GM21447 (cell line): ENCODE data around the gene KRTAP5-8.
"Not testable (repeated sequence)": the region's sequence is repeated elsewhere in the genome, so short reads cannot be mapped to it uniquely, and the experiment has no call there.

Source experiments
- ATAC-seq: cut with Tn5 transposase; IDR thresholded peaks from one replicate; pipeline ENCODE4 v1.9.1; 2021; ENCODE audit not compliant: unreplicated experiment

Gene KRTAP5-8

DNA sequence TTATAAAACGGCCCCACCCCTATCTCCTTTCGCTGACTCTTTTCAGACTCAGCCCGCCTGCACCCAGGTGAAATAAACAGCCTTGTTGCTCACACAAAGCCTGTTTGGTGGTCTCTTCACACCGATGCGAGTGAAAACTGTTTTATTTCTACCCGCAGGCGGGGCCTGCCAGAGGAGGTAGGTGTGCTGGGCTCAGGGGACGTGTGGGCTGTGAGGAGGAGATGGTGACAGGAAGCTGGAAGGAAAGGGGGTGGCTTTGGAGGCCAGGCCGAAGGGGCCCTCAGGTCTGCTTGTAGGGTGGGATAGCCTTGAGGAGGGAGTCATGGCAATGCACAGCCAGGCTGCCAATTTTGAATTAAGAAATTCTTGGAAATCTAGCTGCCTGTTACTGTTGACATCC, 32.0 kb upstream of the KRTAP5-8 start:
- no peak for ATAC-seq

DNA sequence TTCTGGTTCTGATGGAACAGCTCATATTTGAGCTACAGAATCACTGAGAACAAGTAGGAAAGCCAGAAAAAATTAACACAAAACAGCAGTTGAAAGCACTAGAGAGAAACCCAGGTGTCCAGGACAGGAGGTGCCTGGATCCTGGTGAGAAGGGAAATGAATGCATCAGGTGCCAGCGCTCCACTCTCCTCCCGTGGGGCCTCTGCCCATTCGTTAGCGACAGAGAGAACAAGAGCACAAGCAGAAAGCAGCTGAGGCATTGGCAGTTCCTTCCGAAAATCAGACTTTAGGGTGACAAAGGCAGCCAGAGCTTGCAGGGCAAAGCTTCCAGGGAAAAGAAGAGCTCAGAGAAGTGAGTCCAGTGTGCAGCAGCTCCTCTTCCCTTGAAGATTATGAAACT, 30.7 kb upstream of the KRTAP5-8 start:
- ATAC-seq: no peak

DNA sequence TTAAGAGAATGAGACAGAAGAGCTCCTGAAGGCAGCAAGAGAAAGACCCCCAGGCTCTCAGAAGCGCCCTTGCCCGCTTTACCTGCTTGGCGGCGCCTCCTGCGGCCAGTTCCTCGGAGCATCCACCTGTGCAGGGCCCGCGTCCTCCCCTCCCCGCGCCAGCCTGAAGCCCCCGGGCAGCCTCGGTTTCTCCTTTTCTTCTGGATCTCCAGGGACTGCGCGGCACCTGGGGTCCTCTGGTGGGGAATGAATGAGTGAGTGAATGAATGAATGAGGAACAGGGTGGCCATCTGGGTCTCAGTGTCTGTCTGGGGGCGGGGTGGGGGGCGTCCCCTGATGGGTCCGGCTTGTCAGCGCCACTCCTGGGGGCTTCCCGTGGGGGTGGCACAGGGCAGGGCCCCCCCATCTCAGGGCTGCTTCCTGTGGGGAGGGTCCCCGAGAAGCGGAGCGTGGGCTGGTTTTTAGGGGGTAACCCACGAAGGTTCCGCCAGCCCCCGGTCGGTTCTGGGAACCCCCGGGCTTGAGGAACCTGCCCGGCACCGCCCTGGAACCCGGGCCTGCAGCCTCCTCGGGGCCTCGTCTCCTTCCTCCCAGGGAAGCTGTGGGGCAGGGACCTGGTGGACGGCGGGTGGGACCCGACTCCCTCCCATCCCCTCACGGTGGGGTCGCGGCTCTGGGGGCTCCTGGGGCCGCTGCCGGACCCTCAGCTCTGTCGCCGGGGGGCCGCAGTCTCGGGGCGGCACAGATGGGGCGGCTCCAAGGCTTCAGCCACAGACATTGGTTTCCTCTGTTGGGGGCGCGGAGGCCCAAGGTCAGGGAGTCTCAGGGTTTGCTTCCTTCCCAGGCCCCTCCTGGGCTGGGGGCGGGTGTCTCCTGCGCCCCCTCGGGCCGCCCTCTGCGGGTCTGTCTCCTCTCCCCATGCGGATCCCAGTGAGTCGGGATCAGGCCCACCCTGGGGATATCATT, 19.0 kb upstream of the KRTAP5-8 start:
- no peak for ATAC-seq

DNA sequence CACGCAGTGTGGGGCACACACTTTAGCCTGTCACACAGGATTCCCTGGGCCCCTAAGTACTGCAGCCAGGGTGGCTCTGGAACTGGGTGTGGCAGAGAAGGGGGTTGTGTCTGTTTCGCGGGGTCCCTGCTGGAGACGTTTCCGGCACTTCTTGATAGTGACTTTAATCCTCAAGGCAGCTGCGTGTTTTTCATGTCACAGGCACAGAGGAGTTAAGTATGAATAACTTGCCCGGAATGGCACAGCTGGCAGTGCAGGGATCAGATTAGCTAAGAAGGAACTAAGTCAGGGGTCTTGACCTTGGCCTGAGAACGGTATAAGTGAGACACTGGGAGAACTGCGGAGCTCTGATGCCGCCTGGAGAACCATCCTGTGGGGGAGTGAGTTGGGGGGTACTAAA, 18.3 kb upstream of the KRTAP5-8 start:
- no peak for ATAC-seq

DNA sequence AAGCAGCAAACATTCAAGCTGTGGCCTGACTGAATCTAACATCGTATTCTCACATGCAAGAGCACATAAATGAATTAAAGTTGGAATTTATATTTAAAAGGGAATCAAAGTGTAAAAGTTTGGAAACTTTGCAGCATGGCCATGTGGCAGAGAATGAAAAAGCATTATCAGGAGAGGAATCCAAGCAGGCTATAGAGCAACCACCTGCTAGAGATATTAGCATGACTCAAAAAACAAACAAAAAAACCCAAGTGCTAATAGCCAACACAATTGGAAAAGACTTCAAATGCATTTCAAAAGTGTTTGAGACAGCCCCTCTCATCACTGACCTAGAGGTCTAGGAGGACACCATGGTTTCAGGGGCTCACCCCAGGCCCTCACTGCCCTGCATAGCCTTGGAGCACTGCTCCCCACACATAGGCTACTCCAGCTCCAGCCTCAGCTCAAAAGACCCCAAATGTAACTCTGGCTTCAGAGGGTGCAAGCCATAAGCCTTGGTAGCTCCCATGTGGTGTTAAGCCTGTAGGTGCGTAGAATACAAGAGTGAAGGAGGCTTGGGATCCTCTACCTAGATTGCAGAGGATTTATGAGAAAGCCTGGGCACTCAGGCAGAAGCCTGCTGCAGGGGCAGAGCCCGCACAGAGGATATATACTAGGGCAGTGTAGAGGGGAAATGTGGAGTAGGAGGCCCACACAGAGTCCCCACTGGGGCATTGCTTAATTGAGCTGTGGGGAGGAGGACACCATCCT, 12.5 kb upstream of the KRTAP5-8 start:
- ATAC-seq: no peak

DNA sequence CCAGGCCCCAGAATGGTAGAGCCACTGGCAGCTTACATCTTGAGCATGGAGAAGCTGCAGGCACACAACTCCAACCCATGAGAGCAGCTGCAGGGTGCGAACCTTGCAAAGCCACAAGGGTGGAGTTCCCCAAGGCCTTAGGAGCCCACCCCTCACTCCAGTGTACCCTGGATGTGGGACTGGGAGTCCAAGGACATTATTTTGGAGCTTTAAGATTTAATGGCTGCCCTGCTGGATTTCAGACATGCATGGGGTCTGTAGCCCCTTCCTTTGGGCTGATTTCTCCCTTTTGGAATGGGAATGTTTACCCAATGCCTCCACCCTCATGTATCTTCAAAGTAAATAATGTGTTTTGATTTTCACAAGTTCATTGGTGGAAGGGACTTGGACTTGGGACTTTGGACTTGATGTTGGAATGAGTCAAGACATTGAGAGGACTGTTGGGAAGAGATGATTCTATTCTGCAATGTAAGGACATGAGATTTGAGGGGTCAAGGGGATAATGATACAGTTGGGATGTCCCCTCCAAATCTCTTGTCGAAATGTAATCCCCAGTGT, 11.8 kb upstream of the KRTAP5-8 start:
- ATAC-seq: no peak

DNA sequence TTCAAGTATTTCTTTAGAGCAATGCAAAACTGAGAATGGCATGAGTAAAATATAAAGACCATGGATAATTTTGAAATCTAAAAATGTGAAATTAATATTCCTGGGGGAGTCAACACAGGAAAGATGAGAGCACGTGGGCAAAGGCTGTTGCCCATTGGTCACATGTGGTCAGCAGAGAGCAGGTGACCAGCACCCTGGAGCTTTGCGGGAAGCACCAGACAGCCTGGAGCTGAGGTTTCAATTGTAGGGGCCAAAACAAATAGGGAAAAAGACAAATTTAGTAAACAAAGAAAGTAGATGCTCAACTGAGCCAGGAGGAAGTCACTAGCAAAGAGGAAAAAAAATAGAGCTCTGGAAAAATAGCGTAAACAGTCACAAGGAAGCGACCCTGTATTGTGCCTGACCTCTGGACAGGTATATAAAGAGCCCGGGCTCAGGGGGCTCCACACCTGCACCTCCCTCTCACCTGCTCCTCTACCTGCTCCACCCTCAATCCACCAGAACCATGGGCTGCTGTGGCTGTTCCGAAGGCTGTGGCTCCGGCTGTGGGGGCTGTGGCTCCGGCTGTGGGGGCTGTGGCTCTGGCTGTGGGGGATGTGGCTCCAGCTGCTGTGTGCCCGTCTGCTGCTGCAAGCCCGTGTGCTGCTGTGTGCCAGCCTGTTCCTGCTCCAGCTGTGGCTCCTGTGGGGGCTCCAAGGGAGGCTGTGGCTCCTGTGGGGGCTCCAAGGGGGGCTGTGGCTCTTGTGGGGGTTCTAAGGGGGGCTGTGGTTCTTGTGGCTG, 10.8 kb upstream of the KRTAP5-8 start, which contains the start of gene KRTAP5-7:
Gene KRTAP5-7, plus strand, starts transcription at position 472 of the 780 bp plus-strand sequence. Its CDS starts 34 bp downstream, at position 506.
- not testable (repeated sequence) for ATAC-seq

DNA sequence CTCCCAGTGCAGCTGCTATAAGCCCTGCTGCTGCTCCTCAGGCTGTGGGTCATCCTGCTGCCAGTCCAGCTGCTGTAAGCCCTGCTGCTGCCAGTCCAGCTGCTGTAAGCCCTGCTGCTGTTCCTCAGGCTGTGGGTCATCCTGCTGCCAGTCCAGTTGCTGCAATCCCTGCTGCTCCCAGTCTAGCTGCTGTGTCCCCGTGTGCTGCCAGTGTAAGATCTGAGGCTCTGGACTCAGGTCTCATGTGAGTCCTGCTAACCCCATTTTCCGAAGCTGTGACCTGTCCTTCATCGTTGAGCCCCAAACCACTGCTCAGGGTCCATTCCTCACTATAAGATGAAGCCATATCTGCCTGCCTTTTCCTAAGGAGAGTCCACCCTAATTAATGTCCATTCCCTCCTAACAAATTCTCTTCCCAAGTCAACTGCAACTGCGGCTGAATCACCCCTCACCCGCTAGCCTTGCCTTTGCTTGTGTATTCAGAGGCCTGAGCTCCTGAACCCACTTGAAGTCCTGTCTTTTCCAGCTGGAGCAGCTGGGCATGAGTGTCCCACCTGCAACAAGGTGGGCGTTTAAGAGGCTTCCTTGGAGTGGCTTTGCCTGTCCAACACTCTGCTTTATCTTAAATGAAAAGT, 10.1 kb upstream of the KRTAP5-8 start:
- no peak for ATAC-seq

DNA sequence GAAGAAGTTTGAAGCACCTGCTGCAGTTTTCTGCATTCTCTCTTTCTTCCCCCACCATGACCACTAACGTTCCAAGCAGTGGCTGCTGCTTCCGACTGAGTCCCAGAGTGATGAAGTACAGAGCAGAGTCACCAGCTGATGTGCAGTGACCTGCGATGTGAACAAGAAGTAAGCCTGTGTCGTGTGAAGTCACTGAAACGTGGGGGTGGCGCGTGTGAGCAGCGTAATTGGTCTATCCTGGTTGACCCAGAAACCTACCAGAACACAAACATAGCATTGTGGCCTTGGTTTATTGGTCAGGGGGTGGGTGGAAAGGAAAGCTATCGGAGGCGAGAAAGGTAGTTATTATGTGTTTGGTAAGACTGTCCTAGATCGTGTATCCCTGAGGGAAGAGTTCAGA, 7.2 kb upstream of the KRTAP5-8 start:
- ATAC-seq: no peak

DNA sequence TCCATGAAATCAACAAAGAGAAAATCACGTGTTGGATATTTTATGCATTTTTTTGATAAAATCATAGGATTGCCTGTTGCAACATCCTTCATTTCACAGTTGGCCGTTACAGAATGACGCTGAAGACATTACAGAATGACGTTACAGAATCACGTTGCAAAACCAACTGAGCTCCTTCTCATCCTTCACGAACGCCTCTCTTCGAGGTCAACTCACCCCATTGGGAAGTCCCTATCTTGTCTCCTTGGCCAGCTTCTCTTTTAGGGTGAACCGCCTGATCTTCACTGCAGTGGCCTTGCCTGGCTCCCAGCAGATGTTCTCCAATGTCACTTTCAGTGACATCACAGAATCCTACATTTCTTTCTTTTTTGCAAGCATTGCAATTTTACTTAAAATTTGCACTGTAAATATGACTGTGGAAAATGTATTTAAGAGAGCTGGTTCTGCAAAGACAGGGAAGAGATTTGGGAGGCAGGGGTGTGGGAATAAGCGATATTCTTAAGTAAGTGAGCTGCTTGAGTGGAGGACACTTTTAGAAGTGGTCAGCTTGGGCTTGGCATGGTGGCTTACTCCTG, 5.7 kb upstream of the KRTAP5-8 start:
- ATAC-seq: no peak

DNA sequence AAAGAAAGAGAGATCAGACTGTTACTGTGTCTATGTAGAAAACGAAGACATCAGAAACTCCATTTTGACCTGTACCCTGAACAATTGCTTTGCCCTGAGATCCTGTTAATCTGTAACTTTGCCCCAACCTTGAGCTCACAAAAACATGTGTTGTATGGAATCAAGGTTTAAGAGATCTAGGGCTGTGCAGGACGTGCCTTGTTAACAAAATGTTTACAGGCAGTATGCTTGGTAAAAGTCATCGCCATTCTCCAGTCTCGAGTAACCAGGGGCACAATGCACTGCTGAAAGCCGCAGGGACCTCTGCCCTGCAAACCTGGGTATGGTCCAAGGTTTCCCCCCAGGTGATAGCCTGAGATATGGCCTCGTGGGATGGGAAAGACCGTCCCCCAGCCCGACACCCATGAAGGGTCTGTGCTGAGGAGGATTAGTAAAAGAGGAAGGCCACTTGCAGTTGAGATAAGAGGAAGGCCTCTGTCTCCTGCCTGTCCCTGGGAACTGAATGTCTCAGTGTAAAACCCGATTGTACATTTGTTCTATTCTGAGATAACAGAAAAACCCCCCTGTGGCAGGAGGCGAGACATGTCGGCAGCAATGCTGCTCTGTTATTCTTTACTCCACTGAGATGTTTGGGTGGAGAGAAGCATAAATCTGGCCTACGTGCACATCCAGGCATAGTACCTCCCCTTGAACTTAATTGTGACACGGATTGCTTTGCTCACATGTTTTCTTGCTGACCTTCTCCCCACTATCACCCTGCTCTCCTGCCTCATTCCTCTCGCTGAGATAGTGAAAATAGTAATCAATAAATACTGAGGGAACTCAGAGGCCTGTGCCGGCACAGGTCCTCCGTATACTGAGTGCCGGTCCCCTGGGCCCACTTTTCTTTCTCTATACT, 2.9 kb upstream of the KRTAP5-8 start:
- ATAC-seq: not testable (repeated sequence)

DNA sequence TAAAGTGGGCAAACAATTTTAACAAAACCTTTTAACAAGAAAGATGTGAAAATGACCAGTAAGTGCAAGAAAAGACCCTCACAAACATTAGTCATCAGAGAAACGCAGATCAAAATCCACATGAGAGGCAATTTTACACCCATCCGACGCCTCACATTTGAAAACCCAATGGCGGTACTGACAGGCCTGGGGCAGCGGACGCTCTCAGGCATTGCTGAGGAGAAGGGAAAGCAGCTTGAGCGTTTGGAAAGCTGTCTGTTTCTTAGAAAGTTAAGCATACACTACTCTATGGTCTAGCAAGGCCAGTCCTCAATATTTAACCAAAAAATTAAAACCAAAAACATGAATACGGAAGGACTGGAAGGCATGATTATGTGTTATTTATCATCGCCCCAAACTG, 2.0 kb upstream of the KRTAP5-8 start:
- ATAC-seq: no peak

DNA sequence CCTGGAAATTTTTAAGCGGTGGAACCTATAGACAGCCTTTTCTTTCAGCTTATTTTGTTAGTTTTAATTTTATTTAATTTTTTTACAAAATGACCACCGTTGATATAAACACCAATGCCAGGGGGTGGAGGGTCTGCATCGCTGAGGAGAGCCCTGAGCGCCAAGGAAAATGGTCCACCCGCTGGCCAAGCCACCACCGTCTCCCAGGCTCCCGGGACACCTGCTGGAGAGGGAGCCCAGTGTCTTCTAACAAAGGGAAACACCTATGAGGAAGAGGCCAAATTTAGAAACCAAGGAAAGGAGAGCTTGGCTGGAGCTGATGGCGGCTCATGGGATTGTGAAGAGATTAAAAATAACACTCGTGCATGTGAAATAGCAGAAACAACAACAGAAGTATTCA, 288 bp upstream of the KRTAP5-8 start:
- no peak for ATAC-seq

DNA sequence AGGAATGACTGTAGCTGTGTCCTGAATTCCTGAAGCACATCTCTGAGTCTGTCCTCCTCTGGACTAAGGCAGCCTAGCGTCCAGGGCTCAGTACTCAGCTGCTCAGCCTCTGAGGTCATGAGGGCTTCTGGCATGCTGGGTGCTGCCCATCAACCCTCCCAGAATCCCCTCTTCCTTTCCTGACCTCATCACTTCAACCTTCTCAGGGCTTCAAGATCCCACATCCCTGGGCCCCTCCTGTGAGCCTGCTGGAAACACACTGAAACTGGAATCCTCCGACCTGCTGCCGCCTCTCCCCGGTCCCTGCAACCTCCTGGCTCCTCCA, 803 bp downstream of the KRTAP5-8 start:
- no peak for ATAC-seq

DNA sequence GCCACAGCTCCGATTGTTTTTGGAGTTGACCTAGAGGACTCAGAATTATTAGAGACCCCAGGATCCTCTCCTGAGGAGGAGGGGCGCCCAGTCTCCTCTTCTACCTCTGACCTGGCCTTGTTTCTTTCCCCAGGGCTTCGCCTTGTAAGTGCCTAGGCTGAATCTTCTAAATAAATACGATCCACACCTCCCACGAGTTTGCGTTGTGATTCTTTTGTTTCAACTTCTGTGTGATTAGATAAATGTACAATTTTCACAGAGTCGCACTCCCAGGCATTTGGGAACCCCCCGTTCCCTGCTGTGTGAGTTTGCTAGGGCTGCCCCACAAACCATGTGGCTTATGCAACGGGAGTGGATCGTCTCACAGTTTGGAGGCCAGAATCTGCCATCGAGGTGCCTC, 1.2 kb downstream of the KRTAP5-8 start:
- ATAC-seq: no peak

DNA sequence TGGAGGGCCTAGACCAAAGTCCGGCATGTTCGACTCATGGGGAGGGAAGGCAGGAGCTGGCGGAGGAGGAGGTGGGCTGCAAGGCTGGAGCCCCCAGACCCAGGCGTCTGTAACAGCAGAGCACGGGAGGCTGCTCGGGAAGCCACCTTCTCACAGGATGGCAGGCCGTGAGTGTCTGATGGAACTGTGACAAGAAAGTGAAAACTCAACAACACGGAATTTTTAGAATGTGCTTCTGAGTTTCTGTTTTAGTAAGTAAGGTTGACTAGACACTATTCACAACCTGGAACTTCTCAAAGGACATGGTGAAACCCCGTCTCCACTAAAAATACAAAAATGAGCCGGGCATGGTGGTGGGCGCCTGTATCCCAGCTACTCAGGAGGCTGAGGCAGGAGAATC, 2.1 kb downstream of the KRTAP5-8 start:
- not testable (repeated sequence) for ATAC-seq

DNA sequence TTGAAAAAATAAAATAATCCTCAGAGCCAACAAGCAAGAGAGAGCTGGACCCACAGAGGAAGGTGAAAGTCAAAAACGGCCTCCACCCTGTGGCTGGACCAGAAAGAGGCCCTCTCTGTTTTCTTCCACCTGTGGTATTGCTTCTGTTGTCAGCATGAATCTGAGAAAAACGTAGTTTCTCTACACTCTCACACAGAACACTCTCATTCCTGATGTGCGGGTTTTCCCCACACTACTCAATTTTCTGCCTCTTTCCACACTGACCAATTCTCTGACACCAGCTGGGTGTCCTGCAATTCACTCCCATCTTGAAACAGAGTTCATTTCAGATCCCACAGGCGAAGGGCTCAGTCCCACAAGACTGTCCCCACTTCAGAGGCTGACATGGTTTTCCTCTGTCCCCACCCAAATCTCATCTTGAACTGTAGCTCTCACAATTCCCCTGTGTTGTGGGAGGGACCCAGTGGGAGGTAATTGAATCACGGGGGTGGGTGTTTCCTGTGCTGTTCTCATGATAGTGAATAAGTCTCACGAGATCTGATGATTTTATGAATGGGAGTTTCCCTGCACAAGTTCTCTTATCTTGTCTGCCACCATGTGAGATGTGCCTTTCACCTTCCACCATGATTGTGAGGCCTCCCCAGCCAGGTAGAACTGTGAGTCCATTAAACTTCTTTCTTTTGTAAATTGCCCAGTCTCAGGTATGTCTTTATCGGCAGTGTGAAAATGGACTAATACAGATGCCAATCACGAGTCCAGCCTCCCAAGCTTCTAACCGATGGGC, 2.9 kb downstream of the KRTAP5-8 start:
- ATAC-seq: not testable (repeated sequence)

DNA sequence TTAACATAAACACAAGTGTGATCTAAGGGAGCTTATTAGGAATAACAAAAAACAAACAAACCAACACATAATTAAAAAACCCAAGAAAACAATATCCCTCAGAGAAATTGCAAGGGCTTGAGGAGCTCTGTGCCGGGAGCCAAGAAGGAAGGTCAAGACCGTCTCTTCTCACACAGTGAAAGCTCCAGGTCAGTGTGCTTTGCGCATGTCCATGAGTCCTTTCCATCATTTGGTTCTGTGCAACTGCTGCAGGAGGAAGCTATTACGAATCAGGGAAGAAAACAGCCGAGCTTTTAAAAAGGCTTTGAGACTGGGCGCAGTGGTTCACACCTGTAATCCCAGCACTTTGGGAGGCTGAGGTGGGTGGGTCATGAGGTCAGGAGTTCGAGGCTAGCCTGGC, 4.6 kb downstream of the KRTAP5-8 start:
- ATAC-seq: no peak
